Measurements from ENCODE around the gene YBX2. TPM values are rescaled to one million over a fixed set of nuclear protein-coding genes. Genes with fewer than 3 reads are reported as not detected.

YBX2 gene
- total and polyA plus RNA-seq, 2 donors (not counting 1 experiment from before 2014, with no cell fraction given): 0.15 to 0.22 TPM

- Histone ChIP-seq H4K20me1 (ENCODE audit: control insufficient read depth, insufficient read depth, low read length, poor library complexity, severe bottlenecking) (no peaks in the 10 kb centered on the region), H3K36me3 (replicated peaks in 1 of 2; ENCODE audit: control extremely low read depth in 1 of 2, control insufficient read depth in 1 of 2, extremely low read depth in 1 of 2, insufficient read depth in 2 of 2, low read length in 1 of 2) (no peaks in the 10 kb centered on the region), H3K4me2 (replicated peaks; ENCODE audit: low read depth, low read length, poor library complexity, severe bottlenecking) (no peak overlapping the region), H3K79me2 (ENCODE audit: control insufficient read depth, insufficient read depth, low read length) (no peaks in the 10 kb centered on the region), H3K9ac (ENCODE audit: low read length) (no peak overlapping the region), H3K9me3 (ENCODE audit: control extremely low read depth in 1 of 3, control insufficient read depth in 2 of 3, insufficient read depth in 1 of 3, low read length in 2 of 3) (peaks cover 0 to 7% (median 0%) of the 10 kb centered on the region in 3 donors), H3K4me1 (ENCODE audit: control insufficient read depth in 2 of 2, insufficient read depth in 2 of 2, low read length in 2 of 2) (peaks cover 28 to 30% of the 10 kb centered on the region in 2 donors), H3K27me3 (replicated peaks in 1 of 4; ENCODE audit: control extremely low read depth in 1 of 4, control insufficient read depth in 3 of 4, insufficient read depth in 4 of 4, low read length in 3 of 4) (peaks cover 0 to 57% (median 15%) of the 10 kb centered on the region in 4 experiments), H3K4me3 (ENCODE audit: control extremely low read depth in 1 of 5, extremely low read depth in 1 of 5, insufficient read depth in 1 of 5, low read depth in 2 of 5, low read length in 4 of 5) (no peak overlapping the region), H3K27ac (ENCODE audit: low read length in 2 of 2) (no peak overlapping the region), H2AFZ (ENCODE audit: insufficient read depth, low read depth, low read length, poor library complexity, severe bottlenecking) (no peak overlapping the region)
- H3K27me3 Mint-ChIP-seq: peaks cover 45% of the 10 kb centered on the region
- no peak overlapping the region for H3K4me3 Mint-ChIP-seq
- intact Hi-C loops (cut with micrococcal nuclease): loop anchor here (10.0 kb wide), 1 partner anchor 157 kb away; no protein-coding TSS in a partner anchor
- TF ChIP-seq CTCF (IDR thresholded peaks at IDR 0.05): no peak
- no peak for TF ChIP-seq EZH2 (IDR thresholded peaks at IDR 0.05; ENCODE audit: borderline replicate concordance, insufficient read depth, low read depth, low read length, poor library complexity, severe bottlenecking)
- ChIA-PET CTCF (no interaction called here), POLR2A (no interaction called here)
- peaks cover 22% of the 10 kb centered on the region for H3K4me1 Mint-ChIP-seq
- H3K9me3 Mint-ChIP-seq (ENCODE audit: insufficient read depth): no peaks in the 10 kb centered on the region
- WGBS (ENCODE audit: insufficient coverage): 100% methylated on average over 1 of the region's 2 CpGs
- H3K27ac Mint-ChIP-seq: no peak overlapping the region
- DNase-seq: no peak
- no peak for ATAC-seq (ENCODE audit: low read depth)
These were observed 2.2 kb downstream of the YBX2 start for GRCh38 chr17:7292194-7292593.

GRCh38 chr17:7290685-7291084 is 3.8 kb downstream of the YBX2 start:
- Histone ChIP-seq H3K4me3 (ENCODE audit: control extremely low read depth in 1 of 5, extremely low read depth in 1 of 5, insufficient read depth in 1 of 5, low read depth in 2 of 5, low read length in 4 of 5) (no peak overlapping the region), H3K79me2 (ENCODE audit: control insufficient read depth, insufficient read depth, low read length) (no peaks in the 10 kb centered on the region), H3K27ac (ENCODE audit: low read length in 2 of 2) (no peak overlapping the region), H3K9me3 (ENCODE audit: control extremely low read depth in 1 of 3, control insufficient read depth in 2 of 3, insufficient read depth in 1 of 3, low read length in 2 of 3) (peaks cover 0 to 7% (median 0%) of the 10 kb centered on the region in 3 donors), H3K4me1 (ENCODE audit: control insufficient read depth in 2 of 2, insufficient read depth in 2 of 2, low read length in 2 of 2) (peaks cover 18 to 19% of the 10 kb centered on the region in 2 donors), H3K4me2 (replicated peaks; ENCODE audit: low read depth, low read length, poor library complexity, severe bottlenecking) (no peak overlapping the region), H4K20me1 (ENCODE audit: control insufficient read depth, insufficient read depth, low read length, poor library complexity, severe bottlenecking) (no peaks in the 10 kb centered on the region), H3K9ac (ENCODE audit: low read length) (no peak overlapping the region), H2AFZ (ENCODE audit: insufficient read depth, low read depth, low read length, poor library complexity, severe bottlenecking) (no peak overlapping the region), H3K36me3 (replicated peaks in 1 of 2; ENCODE audit: control extremely low read depth in 1 of 2, control insufficient read depth in 1 of 2, extremely low read depth in 1 of 2, insufficient read depth in 2 of 2, low read length in 1 of 2) (no peaks in the 10 kb centered on the region), H3K27me3 (replicated peaks in 1 of 4; ENCODE audit: control extremely low read depth in 1 of 4, control insufficient read depth in 3 of 4, insufficient read depth in 4 of 4, low read length in 3 of 4) (peaks cover 0 to 48% (median 10%) of the 10 kb centered on the region in 4 experiments)
- intact Hi-C loops (cut with micrococcal nuclease): loop anchor here (10.0 kb wide), 1 partner anchor 156 kb away; no protein-coding TSS in a partner anchor
- no peak for TF ChIP-seq CTCF (IDR thresholded peaks at IDR 0.05)
- no peak for TF ChIP-seq EZH2 (IDR thresholded peaks at IDR 0.05; ENCODE audit: borderline replicate concordance, insufficient read depth, low read depth, low read length, poor library complexity, severe bottlenecking)
- CTCF ChIA-PET: interaction anchor here (1.1 to 1.9 kb wide), 2 partner anchors 9 to 70 kb away, joined by 3 to 7 read pairs; partner anchors contain the start of gene SLC2A4
- no peak for ATAC-seq (ENCODE audit: low read depth)
- Mint-ChIP-seq H3K4me3 (no peak overlapping the region), H3K27ac (no peak overlapping the region), H3K4me1 (peaks cover 13% of the 10 kb centered on the region), H3K27me3 (peaks cover 46% of the 10 kb centered on the region), H3K9me3 (ENCODE audit: insufficient read depth) (no peaks in the 10 kb centered on the region)
- 86% methylated on average over 10 of the region's 11 CpGs for WGBS (ENCODE audit: insufficient coverage)
- DNase-seq: no peak
- POLR2A ChIA-PET: no interaction called here

All from B cell (primary cell).